OCI-LY3 (cell line): ENCODE measurements around the gene MIP.

ENCODE experiments used
- H2AFZ ChIP-seq: fragments of 200-600, 300-600 bp; shearing (Covaris generic); 2 replicates; pipeline ENCODE4 v1.6.0; 2014; ENCODE audit warnings: antibody characterized with exemption, low read depth, low read length
- H3K27ac ChIP-seq: fragments of 200-600, 300-600 bp; sonication (generic); 2 replicates; pipeline ENCODE4 v1.5.1; 2014; ENCODE audit warnings: mild to moderate bottlenecking, low read length, moderate library complexity, mixed read lengths
- H3K27me3 ChIP-seq: fragments of 200-600, 300-600 bp; sonication (generic); 2 replicates; pipeline ENCODE4 v1.6.1; 2014; ENCODE audit warnings: low read depth, low read length, mixed read lengths
- H3K36me3 ChIP-seq: fragments of 200-600, 300-600 bp; sonication (generic); replicated peaks from 2 replicates; pipeline ENCODE3; 2014; ENCODE audit warnings: low read depth, low read length, mixed read lengths
- H3K4me1 ChIP-seq: fragments of 300-600, 200-600 bp; sonication (generic); 2 replicates; pipeline ENCODE4 v1.6.1; 2014; ENCODE audit warnings: low read length, mixed read lengths
- H3K4me2 ChIP-seq: fragments of 200-600, 300-600 bp; sonication (generic); 2 replicates; pipeline ENCODE4 v1.6.1; 2014; ENCODE audit warnings: low read length, mixed read lengths
- H3K4me3 ChIP-seq: fragments of 300-600, 200-600 bp; sonication (generic); 2 replicates; pipeline ENCODE4 v1.5.1; 2014; ENCODE audit warnings: antibody characterized with exemption, mild to moderate bottlenecking, low read length, moderate library complexity
- H3K79me2 ChIP-seq: fragments of 300-600, 200-600 bp; shearing (Covaris generic); 2 replicates; pipeline ENCODE4 v1.6.1; 2014; ENCODE audit warnings: mild to moderate bottlenecking, low read length, mixed read lengths
- H3K9ac ChIP-seq: fragments of 300-600, 200-600 bp; shearing (Covaris generic); 2 replicates; pipeline ENCODE4 v1.6.0; 2014; ENCODE audit warnings: mild to moderate bottlenecking, low read length, moderate library complexity
- H3K9me3 ChIP-seq: fragments of 200-600, 300-600 bp; shearing (Covaris generic); 2 replicates; pipeline ENCODE4 v1.6.1; 2014; ENCODE audit warnings: low read length, mixed read lengths; ENCODE audit not compliant: insufficient read depth
- H4K20me1 ChIP-seq: fragments of 200-600, 300-600 bp; sonication (generic); 2 replicates; pipeline ENCODE4 v1.6.1; 2016; ENCODE audit warnings: low read length, mixed read lengths; ENCODE audit not compliant: insufficient read depth
- CTCF ChIP-seq: fragments of 200-600, 300-600 bp; sonication (generic); IDR thresholded peaks from 2 replicates; pipeline ENCODE4 v1.5.1; 2014; ENCODE audit warnings: antibody characterized with exemption, low read length, low read depth
- EZH2phosphoT487 ChIP-seq: fragments of 200-600 bp; shearing (Covaris generic); IDR thresholded peaks from 2 replicates; pipeline ENCODE4 v1.6.1; 2018; ENCODE audit warnings: antibody characterized with exemption, mixed run types, low read depth

The MIP gene

GRCh38 chr12:56437430-56438176, 16.9 kb downstream of the MIP start:
- Histone ChIP-seq H3K4me3 (no peak overlapping the region), H3K9me3 (no peaks in the 10 kb centered on the region), H3K9ac (no peak overlapping the region), H3K27me3 (no peaks in the 10 kb centered on the region), H2AFZ (no peak overlapping the region), H3K4me1 (no peaks in the 10 kb centered on the region), H4K20me1 (peaks cover 9% of the 10 kb centered on the region; the same call in 1 of the 2 replicates), H3K79me2 (peaks cover 68% of the 10 kb centered on the region), H3K36me3 (peaks cover 12% of the 10 kb centered on the region), H3K27ac (no peak overlapping the region), H3K4me2 (no peak overlapping the region)
- TF ChIP-seq EZH2phosphoT487 = no peak
- no peak for TF ChIP-seq CTCF

- H3K27ac ChIP-seq = no peak overlapping the region
- peaks cover 27% of the 10 kb centered on the region for H3K36me3 ChIP-seq
- peaks cover 5% of the 10 kb centered on the region; the same call in 1 of the 2 replicates for H4K20me1 ChIP-seq
- no peaks in the 10 kb centered on the region for H3K4me1 ChIP-seq
- no peak for TF ChIP-seq CTCF
- no peak for TF ChIP-seq EZH2phosphoT487
- no peaks in the 10 kb centered on the region for H3K9me3 ChIP-seq
- no peak overlapping the region for H3K4me3 ChIP-seq
- H3K9ac ChIP-seq = no peak overlapping the region
- no peak overlapping the region for H3K4me2 ChIP-seq
- no peak overlapping the region for H2AFZ ChIP-seq
- no peaks in the 10 kb centered on the region for H3K27me3 ChIP-seq
- H3K79me2 ChIP-seq = peaks cover 46% of the 10 kb centered on the region
Observed at GRCh38 chr12:56434828-56435227, 19.6 kb downstream of the MIP start.

GRCh38 chr12:56431850-56432249, 22.6 kb downstream of the MIP start:
- TF ChIP-seq EZH2phosphoT487 (no peak), CTCF (no peak)
- Histone ChIP-seq H3K36me3 (peaks cover 40% of the 10 kb centered on the region), H3K79me2 (peaks cover 17% of the 10 kb centered on the region)

GRCh38 chr12:56431288-56431687, 23.2 kb downstream of the MIP start:
- no peak overlapping the region for H3K9ac ChIP-seq
- TF ChIP-seq CTCF = no peak
- TF ChIP-seq EZH2phosphoT487 = no peak
- no peak overlapping the region for H3K27ac ChIP-seq
- H2AFZ ChIP-seq = no peak overlapping the region
- H4K20me1 ChIP-seq = no peaks in the 10 kb centered on the region
- no peak overlapping the region for H3K4me2 ChIP-seq
- H3K4me1 ChIP-seq = no peaks in the 10 kb centered on the region
- H3K79me2 ChIP-seq = peaks cover 11% of the 10 kb centered on the region
- H3K27me3 ChIP-seq = no peaks in the 10 kb centered on the region
- peaks cover 42% of the 10 kb centered on the region for H3K36me3 ChIP-seq
- H3K9me3 ChIP-seq = no peaks in the 10 kb centered on the region
- no peak overlapping the region for H3K4me3 ChIP-seq

More at GRCh38 chr12:56431850-56432249, 22.6 kb downstream of the MIP start:
- no peak overlapping the region for H3K4me2 ChIP-seq
- H3K4me1 ChIP-seq = no peaks in the 10 kb centered on the region
- no peaks in the 10 kb centered on the region for H4K20me1 ChIP-seq
- no peak overlapping the region for H3K27ac ChIP-seq
- no peak overlapping the region for H3K4me3 ChIP-seq
- no peaks in the 10 kb centered on the region for H3K27me3 ChIP-seq
- H3K9me3 ChIP-seq = no peaks in the 10 kb centered on the region
- no peak overlapping the region for H3K9ac ChIP-seq
- H2AFZ ChIP-seq = no peak overlapping the region
